ENCODE results near the gene CDC20B.

The CDC20B gene

GRCh38 chr5:55176176-55176818 lies 3.3 kb upstream of the CDC20B start:
- H3K4me2 ChIP-seq (ENCODE audit: low read length) = peak overlapping the region; percentile 83
- H2AFZ ChIP-seq (ENCODE audit: insufficient read depth, low read length, poor library complexity) = peak overlapping the region; percentile 95
- WGBS (ENCODE audit: extremely low coverage, insufficient coverage, insufficient read length) = no CpG with 5 or more reads among the region's 44 CpGs
- peaks cover 19% of the 10 kb centered on the region for H3K27me3 ChIP-seq (ENCODE audit: insufficient read depth, low read length)
- no peaks in the 10 kb centered on the region for H3K79me2 ChIP-seq (ENCODE audit: control insufficient read depth, insufficient read depth, low read length, poor library complexity)
- no peak overlapping the region for H2AK5ac ChIP-seq (ENCODE audit: low read length)
- no peak overlapping the region for H3K4ac ChIP-seq (ENCODE audit: low read depth, low read length)
- H4K91ac ChIP-seq (ENCODE audit: low read depth, low read length) = no peak overlapping the region
- no peak overlapping the region for H2BK5ac ChIP-seq (ENCODE audit: low read depth, low read length, poor library complexity)
- H3K23ac ChIP-seq (ENCODE audit: low read length) = no peak overlapping the region
- no peak overlapping the region for H3K14ac ChIP-seq (ENCODE audit: low read length)
- no peaks in the 10 kb centered on the region for H3K36me3 ChIP-seq (ENCODE audit: control insufficient read depth in 1 of 2, insufficient read depth in 2 of 2, low read length in 2 of 2)
- peaks cover 0 to 8% of the 10 kb centered on the region in 2 experiments for H3K4me1 ChIP-seq (ENCODE audit: control insufficient read depth in 1 of 2, insufficient read depth in 2 of 2, low read length in 2 of 2)
- peak; percentile 63 to 75 for DNase-seq
- H3K9me3 ChIP-seq (ENCODE audit: insufficient read depth, low read depth, low read length) = no peaks in the 10 kb centered on the region
- H4K8ac ChIP-seq (ENCODE audit: low read depth, low read length) = no peak overlapping the region
- peak overlapping the region; percentile 23 for H3K9ac ChIP-seq (ENCODE audit: low read length)
- no peak overlapping the region for H3K27ac ChIP-seq (ENCODE audit: low read depth, low read length)
- peak overlapping the region; percentile 57 for H3K4me3 ChIP-seq (ENCODE audit: low read depth, low read length)
- H2BK120ac ChIP-seq (ENCODE audit: insufficient read depth, low read length, poor library complexity) = no peak overlapping the region
- H2BK12ac ChIP-seq (ENCODE audit: low read length) = no peak overlapping the region
- no peak overlapping the region for H3K18ac ChIP-seq (ENCODE audit: low read length)
- no peaks in the 10 kb centered on the region for H3K79me1 ChIP-seq (ENCODE audit: low read length)
- no peak overlapping the region for H4K12ac ChIP-seq (ENCODE audit: low read depth, low read length)

DNA sequence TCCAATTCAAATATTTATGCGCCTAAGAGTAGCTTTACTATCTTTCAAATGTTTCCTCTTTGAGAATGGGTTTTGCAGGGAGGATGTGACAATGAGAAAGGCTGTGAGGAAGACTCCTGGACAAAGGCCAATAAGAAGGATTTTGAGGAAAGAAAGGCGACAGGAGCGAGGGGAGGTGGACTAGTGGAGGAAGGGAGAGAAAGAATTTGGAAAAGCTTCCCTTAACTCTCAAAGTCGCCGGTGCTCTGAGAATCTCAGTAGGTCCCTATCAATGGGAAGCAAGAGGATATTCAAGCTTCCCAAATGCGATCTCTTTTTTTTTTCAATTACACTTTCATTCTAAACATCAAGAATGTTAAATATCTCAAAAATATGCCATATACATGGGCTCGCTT lies 2.8 kb upstream of the CDC20B start:
- Histone ChIP-seq H3K4me1 (ENCODE audit: control insufficient read depth in 1 of 2, insufficient read depth in 2 of 2, low read length in 2 of 2) (peaks cover 0 to 8% of the 10 kb centered on the region in 2 experiments), H3K27ac (ENCODE audit: low read depth, low read length) (no peak overlapping the region), H3K4ac (ENCODE audit: low read depth, low read length) (no peak overlapping the region), H3K4me3 (ENCODE audit: low read depth, low read length) (no peak overlapping the region), H3K23ac (ENCODE audit: low read length) (no peak overlapping the region), H3K27me3 (ENCODE audit: insufficient read depth, low read length) (peaks cover 19% of the 10 kb centered on the region), H3K9ac (ENCODE audit: low read length) (no peak overlapping the region), H2BK5ac (ENCODE audit: low read depth, low read length, poor library complexity) (no peak overlapping the region), H3K79me2 (ENCODE audit: control insufficient read depth, insufficient read depth, low read length, poor library complexity) (no peaks in the 10 kb centered on the region), H3K4me2 (ENCODE audit: low read length) (peak overlapping the region; percentile 83), H3K18ac (ENCODE audit: low read length) (no peak overlapping the region), H3K9me3 (ENCODE audit: insufficient read depth, low read depth, low read length) (no peaks in the 10 kb centered on the region), H2BK120ac (ENCODE audit: insufficient read depth, low read length, poor library complexity) (no peak overlapping the region), H4K8ac (ENCODE audit: low read depth, low read length) (no peak overlapping the region), H4K12ac (ENCODE audit: low read depth, low read length) (no peak overlapping the region), H3K79me1 (ENCODE audit: low read length) (no peaks in the 10 kb centered on the region), H2BK12ac (ENCODE audit: low read length) (no peak overlapping the region), H2AFZ (ENCODE audit: insufficient read depth, low read length, poor library complexity) (no peak overlapping the region), H2AK5ac (ENCODE audit: low read length) (no peak overlapping the region), H3K14ac (ENCODE audit: low read length) (no peak overlapping the region), H3K36me3 (ENCODE audit: control insufficient read depth in 1 of 2, insufficient read depth in 2 of 2, low read length in 2 of 2) (no peaks in the 10 kb centered on the region), H4K91ac (ENCODE audit: low read depth, low read length) (no peak overlapping the region)
- DNase-seq = no peak
- WGBS (ENCODE audit: extremely low coverage, insufficient coverage, insufficient read length) = no CpG with 5 or more reads among the region's 7 CpGs

- Histone ChIP-seq H3K14ac (ENCODE audit: low read length) (no peak overlapping the region), H4K8ac (ENCODE audit: low read depth, low read length) (no peak overlapping the region), H3K9ac (ENCODE audit: low read length) (no peak overlapping the region), H3K4me1 (ENCODE audit: control insufficient read depth in 1 of 2, insufficient read depth in 2 of 2, low read length in 2 of 2) (peaks cover 0 to 8% of the 10 kb centered on the region in 2 experiments), H3K4me3 (ENCODE audit: low read depth, low read length) (no peak overlapping the region), H3K4me2 (ENCODE audit: low read length) (peak overlapping the region; percentile 88), H3K36me3 (ENCODE audit: control insufficient read depth in 1 of 2, insufficient read depth in 2 of 2, low read length in 2 of 2) (no peaks in the 10 kb centered on the region), H2BK12ac (ENCODE audit: low read length) (no peak overlapping the region), H3K4ac (ENCODE audit: low read depth, low read length) (no peak overlapping the region), H2AK5ac (ENCODE audit: low read length) (no peak overlapping the region), H3K27ac (ENCODE audit: low read depth, low read length) (no peak overlapping the region), H3K27me3 (ENCODE audit: insufficient read depth, low read length) (peaks cover 19% of the 10 kb centered on the region), H2BK5ac (ENCODE audit: low read depth, low read length, poor library complexity) (no peak overlapping the region), H4K91ac (ENCODE audit: low read depth, low read length) (no peak overlapping the region), H2AFZ (ENCODE audit: insufficient read depth, low read length, poor library complexity) (no peak overlapping the region), H3K18ac (ENCODE audit: low read length) (no peak overlapping the region), H2BK120ac (ENCODE audit: insufficient read depth, low read length, poor library complexity) (no peak overlapping the region), H3K23ac (ENCODE audit: low read length) (no peak overlapping the region), H3K9me3 (ENCODE audit: insufficient read depth, low read depth, low read length) (no peaks in the 10 kb centered on the region), H4K12ac (ENCODE audit: low read depth, low read length) (no peak overlapping the region), H3K79me1 (ENCODE audit: low read length) (no peaks in the 10 kb centered on the region), H3K79me2 (ENCODE audit: control insufficient read depth, insufficient read depth, low read length, poor library complexity) (no peaks in the 10 kb centered on the region)
- no CpG with 5 or more reads among the region's 8 CpGs for WGBS (ENCODE audit: extremely low coverage, insufficient coverage, insufficient read length)
- DNase-seq = no peak
Measured at GRCh38 chr5:55173687-55174230, 782 bp upstream of the CDC20B start.

GRCh38 chr5:55172051-55172899 lies 702 bp downstream of the CDC20B start:
- Histone ChIP-seq H3K4me3 (ENCODE audit: low read depth, low read length) (peak overlapping the region; percentile 71), H3K4ac (ENCODE audit: low read depth, low read length) (no peak overlapping the region), H3K27me3 (ENCODE audit: insufficient read depth, low read length) (peaks cover 17% of the 10 kb centered on the region), H2BK5ac (ENCODE audit: low read depth, low read length, poor library complexity) (no peak overlapping the region), H2AK5ac (ENCODE audit: low read length) (no peak overlapping the region), H4K8ac (ENCODE audit: low read depth, low read length) (no peak overlapping the region), H4K91ac (ENCODE audit: low read depth, low read length) (no peak overlapping the region), H3K79me2 (ENCODE audit: control insufficient read depth, insufficient read depth, low read length, poor library complexity) (no peaks in the 10 kb centered on the region), H3K36me3 (ENCODE audit: control insufficient read depth in 1 of 2, insufficient read depth in 2 of 2, low read length in 2 of 2) (no peaks in the 10 kb centered on the region), H2AFZ (ENCODE audit: insufficient read depth, low read length, poor library complexity) (no peak overlapping the region), H3K9me3 (ENCODE audit: insufficient read depth, low read depth, low read length) (no peaks in the 10 kb centered on the region), H3K23ac (ENCODE audit: low read length) (no peak overlapping the region), H3K18ac (ENCODE audit: low read length) (no peak overlapping the region), H3K9ac (ENCODE audit: low read length) (no peak overlapping the region), H3K4me2 (ENCODE audit: low read length) (peak overlapping the region; percentile 88), H3K79me1 (ENCODE audit: low read length) (no peaks in the 10 kb centered on the region), H2BK120ac (ENCODE audit: insufficient read depth, low read length, poor library complexity) (no peak overlapping the region), H3K14ac (ENCODE audit: low read length) (no peak overlapping the region), H2BK12ac (ENCODE audit: low read length) (no peak overlapping the region), H3K27ac (ENCODE audit: low read depth, low read length) (no peak overlapping the region), H4K12ac (ENCODE audit: low read depth, low read length) (no peak overlapping the region), H3K4me1 (ENCODE audit: control insufficient read depth in 1 of 2, insufficient read depth in 2 of 2, low read length in 2 of 2) (peaks cover 0 to 8% of the 10 kb centered on the region in 2 experiments)
- peak; percentile 52 to 97 for DNase-seq
- no CpG with 5 or more reads among the region's 15 CpGs for WGBS (ENCODE audit: extremely low coverage, insufficient coverage, insufficient read length)
